ENCODE measurements around the gene PIK3R2.

DNA sequence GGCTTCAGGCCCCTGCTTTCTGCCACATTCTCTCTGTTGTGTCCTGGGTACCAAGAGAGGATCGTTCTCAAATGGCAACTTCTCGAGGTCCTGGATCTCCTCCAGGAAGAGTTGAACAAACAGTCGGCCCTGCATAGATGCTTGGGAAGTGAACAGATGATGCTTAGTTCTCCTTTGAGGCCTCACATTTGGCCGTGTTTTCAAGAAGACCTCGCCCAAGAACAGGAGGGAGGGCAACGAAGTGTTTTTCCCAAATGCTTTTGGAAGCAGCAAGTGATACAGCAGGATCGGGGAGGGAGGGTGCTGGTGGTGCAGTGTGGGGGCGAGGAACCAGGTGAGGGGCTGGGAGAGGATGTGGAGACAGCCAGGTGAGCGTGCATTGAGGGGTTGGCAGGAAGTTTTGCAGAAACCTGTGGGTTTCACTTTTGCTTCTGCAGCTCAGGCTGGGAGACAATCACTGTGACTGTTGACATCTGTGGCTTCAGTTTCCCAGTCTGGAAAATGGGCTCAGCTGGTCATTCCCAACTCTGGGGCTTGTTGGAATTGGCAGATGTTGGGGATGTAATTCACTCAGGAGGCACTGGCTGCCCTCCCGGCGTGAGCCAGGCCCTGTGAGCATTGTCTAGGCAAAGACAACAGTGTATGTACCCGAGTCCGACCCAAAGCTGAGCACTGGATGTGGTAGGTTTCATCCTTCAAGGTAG is 33.8 kb upstream of the PIK3R2 start:
- TF ChIP-seq, protein P1, sequence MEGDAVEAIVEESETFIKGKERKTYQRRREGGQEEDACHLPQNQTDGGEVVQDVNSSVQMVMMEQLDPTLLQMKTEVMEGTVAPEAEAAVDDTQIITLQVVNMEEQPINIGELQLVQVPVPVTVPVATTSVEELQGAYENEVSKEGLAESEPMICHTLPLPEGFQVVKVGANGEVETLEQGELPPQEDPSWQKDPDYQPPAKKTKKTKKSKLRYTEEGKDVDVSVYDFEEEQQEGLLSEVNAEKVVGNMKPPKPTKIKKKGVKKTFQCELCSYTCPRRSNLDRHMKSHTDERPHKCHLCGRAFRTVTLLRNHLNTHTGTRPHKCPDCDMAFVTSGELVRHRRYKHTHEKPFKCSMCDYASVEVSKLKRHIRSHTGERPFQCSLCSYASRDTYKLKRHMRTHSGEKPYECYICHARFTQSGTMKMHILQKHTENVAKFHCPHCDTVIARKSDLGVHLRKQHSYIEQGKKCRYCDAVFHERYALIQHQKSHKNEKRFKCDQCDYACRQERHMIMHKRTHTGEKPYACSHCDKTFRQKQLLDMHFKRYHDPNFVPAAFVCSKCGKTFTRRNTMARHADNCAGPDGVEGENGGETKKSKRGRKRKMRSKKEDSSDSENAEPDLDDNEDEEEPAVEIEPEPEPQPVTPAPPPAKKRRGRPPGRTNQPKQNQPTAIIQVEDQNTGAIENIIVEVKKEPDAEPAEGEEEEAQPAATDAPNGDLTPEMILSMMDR (conservative IDR thresholded peaks at IDR 0.05; ENCODE audit: low read depth, low read length) = no peak
- TF ChIP-seq CHD1 (IDR thresholded peaks at IDR 0.05; ENCODE audit: low read depth, low read length) (no peak), FOS (IDR thresholded peaks at IDR 0.05; ENCODE audit: low read depth, low read length) (no peak), SMC3 (IDR thresholded peaks at IDR 0.05; ENCODE audit: low read depth, low read length) (no peak), MAFK (IDR thresholded peaks at IDR 0.05; ENCODE audit: low read depth, low read length) (no peak), CEBPB (IDR thresholded peaks at IDR 0.05; ENCODE audit: low read depth, low read length) (no peak), MXI1 (IDR thresholded peaks at IDR 0.05; ENCODE audit: borderline replicate concordance, low read depth, low read length) (no peak), POLR2A (IDR thresholded peaks at IDR 0.05; ENCODE audit: low read depth, low read length) (no peak), RFX5 (IDR thresholded peaks at IDR 0.05; ENCODE audit: low read depth, low read length) (no peak), RAD21 (IDR thresholded peaks at IDR 0.05; ENCODE audit: low read length) (no peak)
- TF ChIP-seq, protein P2, sequence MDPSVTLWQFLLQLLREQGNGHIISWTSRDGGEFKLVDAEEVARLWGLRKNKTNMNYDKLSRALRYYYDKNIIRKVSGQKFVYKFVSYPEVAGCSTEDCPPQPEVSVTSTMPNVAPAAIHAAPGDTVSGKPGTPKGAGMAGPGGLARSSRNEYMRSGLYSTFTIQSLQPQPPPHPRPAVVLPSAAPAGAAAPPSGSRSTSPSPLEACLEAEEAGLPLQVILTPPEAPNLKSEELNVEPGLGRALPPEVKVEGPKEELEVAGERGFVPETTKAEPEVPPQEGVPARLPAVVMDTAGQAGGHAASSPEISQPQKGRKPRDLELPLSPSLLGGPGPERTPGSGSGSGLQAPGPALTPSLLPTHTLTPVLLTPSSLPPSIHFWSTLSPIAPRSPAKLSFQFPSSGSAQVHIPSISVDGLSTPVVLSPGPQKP (IDR thresholded peaks at IDR 0.05; ENCODE audit: borderline replicate concordance, low read depth, low read length) = no peak
- TF ChIP-seq, protein P3, sequence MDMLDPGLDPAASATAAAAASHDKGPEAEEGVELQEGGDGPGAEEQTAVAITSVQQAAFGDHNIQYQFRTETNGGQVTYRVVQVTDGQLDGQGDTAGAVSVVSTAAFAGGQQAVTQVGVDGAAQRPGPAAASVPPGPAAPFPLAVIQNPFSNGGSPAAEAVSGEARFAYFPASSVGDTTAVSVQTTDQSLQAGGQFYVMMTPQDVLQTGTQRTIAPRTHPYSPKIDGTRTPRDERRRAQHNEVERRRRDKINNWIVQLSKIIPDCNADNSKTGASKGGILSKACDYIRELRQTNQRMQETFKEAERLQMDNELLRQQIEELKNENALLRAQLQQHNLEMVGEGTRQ (IDR thresholded peaks at IDR 0.05; ENCODE audit: low read depth, low read length) = no peak
